T-helper 2 cell treated with Interferon-gamma antibody and Interleukin-4, amounts not matched to agents 5 μg/mL and 100 μg/mL, for 36 hours (primary cell): ENCODE results near the gene IDH2.

Experiments used
- DNase-seq: peaks from one replicate; pipeline ENCODE4 v3.0.0; 2021; ENCODE audit warnings: low spot score
- H3K27ac Mint-ChIP-seq: one replicate; pipeline ENCODE4 v1.8.0; 2021; ENCODE audit warnings: mild to moderate bottlenecking, mixed read lengths
- H3K27me3 Mint-ChIP-seq: one replicate; pipeline ENCODE4 v1.8.0; 2021; ENCODE audit warnings: low read depth, mixed read lengths
- H3K36me3 Mint-ChIP-seq: one replicate; pipeline ENCODE4 v1.8.0; 2021; ENCODE audit warnings: low read depth, mixed read lengths
- H3K4me1 Mint-ChIP-seq: one replicate; pipeline ENCODE4 v1.8.0; 2021; ENCODE audit warnings: low read depth, mixed read lengths
- H3K4me3 Mint-ChIP-seq: one replicate; pipeline ENCODE4 v1.8.0; 2022; ENCODE audit warnings: mild to moderate bottlenecking, moderate library complexity, mixed read lengths
- H3K9me3 Mint-ChIP-seq: one replicate; pipeline ENCODE4 v1.8.0; 2021; ENCODE audit warnings: mixed read lengths

Gene IDH2

DNA sequence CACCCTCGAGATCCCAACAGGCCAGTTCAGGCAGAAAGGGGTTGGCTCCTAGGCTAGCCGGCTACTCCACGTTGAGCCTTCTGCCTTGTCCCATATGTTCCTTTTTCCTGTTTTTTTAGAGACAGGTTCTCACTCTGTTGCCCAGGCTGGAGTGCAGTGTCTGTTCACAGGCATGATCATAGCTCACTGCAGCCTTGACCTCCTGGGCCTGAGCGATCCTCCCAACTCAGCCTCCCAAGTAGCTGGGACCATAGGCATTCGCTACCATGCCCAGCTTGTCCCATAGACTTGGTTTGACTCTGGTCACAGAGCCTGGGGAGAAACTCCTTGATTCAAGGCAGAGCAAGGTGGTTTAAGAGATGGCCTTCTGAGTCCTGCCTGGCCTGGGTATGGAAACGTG lies 68.8 kb downstream of the IDH2 start:
- peaks cover 66% of the 10 kb centered on the region for H3K4me1 Mint-ChIP-seq
- H3K27ac Mint-ChIP-seq: peak overlapping the region; percentile 93
- peak overlapping the region; percentile 67 for H3K4me3 Mint-ChIP-seq

More for the DNA sequence above, 68.8 kb downstream of the IDH2 start:
- Mint-ChIP-seq H3K9me3 (peaks cover 3% of the 10 kb centered on the region), H3K36me3 (peaks cover 12% of the 10 kb centered on the region), H3K27me3 (no peaks in the 10 kb centered on the region)
- no peak for DNase-seq
